Testis (tissue), 2 donors: ENCODE results near the gene SLC18B1.

ENCODE experiments used
- CTCF ChIP-seq, 3 experiments: fragments of 450-650 bp in 2 of 3; fragments of 200-600 bp in 1 of 3; sonication (generic) in 1 of 3; IDR thresholded peaks; one replicate each; pipeline ENCODE4 v1.5.1; 2016 to 2019; ENCODE audit warnings: antibody characterized with exemption in 3 of 3, mild to moderate bottlenecking in 2 of 3, moderate library complexity in 1 of 3
- POLR2A ChIP-seq: fragments of 450-650 bp; IDR thresholded peaks from one replicate; pipeline ENCODE4 v1.6.1; 2017; ENCODE audit warnings: antibody characterized with exemption, mild to moderate bottlenecking, moderate library complexity

DNA sequence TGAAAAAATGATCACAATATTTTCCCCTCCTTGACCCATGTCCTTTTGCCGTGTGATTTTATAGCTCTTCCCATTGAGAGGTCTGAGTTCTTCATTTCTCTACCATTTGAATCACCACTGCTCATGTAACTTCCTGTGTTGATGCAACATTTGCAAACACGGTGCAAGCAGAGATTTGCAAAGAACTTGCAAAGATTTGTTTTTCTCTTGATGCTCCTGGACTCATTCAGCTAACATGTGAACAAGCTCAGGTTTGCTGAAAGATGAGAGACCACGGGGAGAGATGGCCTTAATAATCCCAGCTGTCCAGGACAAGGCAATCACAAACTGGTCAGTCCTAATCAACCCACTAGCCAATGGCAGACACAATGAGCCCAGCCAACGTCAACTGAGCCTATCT is 49.3 kb downstream of the SLC18B1 start:
- no peak for TF ChIP-seq CTCF (IDR thresholded peaks at IDR 0.05)
- no peak for TF ChIP-seq POLR2A
